HG02610 (cell line): ENCODE data around the gene ECEL1.

Experiments used
- ATAC-seq: cut with Tn5 transposase; IDR thresholded peaks from one replicate; pipeline ENCODE4 v1.9.1; 2021; ENCODE audit warnings: mild to moderate bottlenecking, moderate library complexity; ENCODE audit not compliant: unreplicated experiment

The ECEL1 gene

DNA sequence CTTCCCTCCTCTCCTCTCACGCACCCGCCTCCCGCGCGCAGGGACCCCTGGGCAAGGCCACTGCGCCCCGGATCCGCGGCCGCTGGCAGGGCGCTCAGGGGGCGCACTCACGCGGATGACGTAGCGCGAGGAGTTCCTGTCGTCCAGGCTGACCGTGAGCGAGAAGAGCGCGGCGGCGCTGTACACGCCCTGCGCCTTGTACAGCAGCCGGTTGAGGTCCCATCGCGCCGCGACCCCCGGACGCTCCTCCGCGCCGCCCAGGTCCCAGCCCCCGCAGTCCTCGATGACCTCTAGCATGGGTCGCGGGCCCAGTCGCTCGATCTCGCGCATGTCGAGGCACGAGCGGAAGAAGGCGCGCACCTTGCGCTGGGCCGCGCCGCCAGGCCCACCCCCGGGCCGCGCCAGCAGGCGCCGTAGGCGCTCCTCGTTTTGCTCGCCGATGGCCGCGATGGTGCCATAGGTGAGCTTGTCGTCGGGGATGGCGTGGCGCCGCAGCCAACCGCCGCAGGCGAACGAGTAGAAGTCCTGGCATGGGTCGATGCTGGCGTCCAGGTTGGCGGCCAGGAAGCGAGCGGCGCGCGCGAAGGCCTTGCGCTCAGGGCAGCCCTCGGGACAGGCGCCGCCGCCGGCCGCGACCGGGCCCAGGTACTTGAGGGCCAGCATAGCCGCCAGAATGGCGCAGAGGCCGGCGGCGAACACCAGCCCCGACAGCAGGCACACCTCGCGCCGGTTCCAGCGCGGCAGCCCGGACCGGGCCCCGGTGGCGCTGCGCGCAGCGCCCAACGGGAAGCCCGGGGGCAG is 1.7 kb downstream of the ECEL1 start:
- ATAC-seq, result no peak

DNA sequence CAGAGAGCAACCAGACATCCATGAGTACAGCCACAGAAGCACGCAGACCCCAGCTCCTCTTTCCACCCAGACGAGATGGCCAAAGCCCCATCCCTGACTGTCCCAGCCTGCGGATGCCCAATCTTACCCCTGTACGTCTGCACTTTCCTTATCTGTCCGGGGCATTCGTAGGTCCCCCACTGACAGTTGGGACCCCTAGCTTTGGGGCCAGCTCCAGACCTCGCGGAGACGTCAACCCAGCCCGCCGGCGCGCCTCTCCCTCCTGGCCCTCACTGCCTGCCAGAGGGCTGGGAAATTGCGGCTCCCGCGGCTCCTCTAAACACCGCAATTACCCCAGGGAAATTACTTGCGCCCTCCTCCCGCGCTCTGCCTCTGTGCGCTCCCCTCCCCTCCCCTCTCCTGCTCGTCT is 2.3 kb downstream of the ECEL1 start:
- no peak for ATAC-seq

DNA sequence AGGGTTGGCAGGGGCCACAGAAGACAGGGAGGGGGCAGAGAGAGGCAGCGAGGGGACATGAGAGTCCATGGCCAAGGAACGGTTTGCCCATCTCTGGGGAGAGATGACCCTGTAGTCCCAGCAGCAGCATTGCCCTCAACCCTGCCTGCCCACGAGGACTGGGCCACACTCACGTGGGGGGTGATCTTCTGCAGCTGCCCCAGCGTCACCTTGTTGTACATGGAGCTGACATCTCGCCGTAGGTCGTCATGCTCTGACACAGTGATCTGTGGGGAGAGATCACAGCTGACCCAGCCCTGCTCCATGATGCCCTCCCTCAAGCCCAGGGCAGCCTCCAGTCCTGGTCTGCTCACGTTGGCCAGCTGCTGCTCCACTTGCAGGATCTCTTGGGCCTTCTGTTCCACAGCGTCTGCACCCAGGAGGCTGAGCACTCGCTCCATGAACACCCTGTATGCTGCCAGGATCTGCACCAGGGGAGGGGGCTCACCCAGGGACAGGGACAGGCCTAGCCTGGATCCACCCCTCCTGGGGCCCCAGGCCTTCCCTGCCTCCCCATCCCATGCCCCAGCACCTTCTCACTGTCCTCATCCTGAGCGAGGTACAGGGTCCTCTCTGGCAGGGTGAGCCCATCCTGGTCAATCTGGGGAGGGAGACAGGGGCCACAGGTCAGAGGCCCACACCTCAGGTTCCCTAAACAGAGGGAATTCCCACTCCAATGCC is 2.8 kb downstream of the ECEL1 start:
- ATAC-seq, result no peak

DNA sequence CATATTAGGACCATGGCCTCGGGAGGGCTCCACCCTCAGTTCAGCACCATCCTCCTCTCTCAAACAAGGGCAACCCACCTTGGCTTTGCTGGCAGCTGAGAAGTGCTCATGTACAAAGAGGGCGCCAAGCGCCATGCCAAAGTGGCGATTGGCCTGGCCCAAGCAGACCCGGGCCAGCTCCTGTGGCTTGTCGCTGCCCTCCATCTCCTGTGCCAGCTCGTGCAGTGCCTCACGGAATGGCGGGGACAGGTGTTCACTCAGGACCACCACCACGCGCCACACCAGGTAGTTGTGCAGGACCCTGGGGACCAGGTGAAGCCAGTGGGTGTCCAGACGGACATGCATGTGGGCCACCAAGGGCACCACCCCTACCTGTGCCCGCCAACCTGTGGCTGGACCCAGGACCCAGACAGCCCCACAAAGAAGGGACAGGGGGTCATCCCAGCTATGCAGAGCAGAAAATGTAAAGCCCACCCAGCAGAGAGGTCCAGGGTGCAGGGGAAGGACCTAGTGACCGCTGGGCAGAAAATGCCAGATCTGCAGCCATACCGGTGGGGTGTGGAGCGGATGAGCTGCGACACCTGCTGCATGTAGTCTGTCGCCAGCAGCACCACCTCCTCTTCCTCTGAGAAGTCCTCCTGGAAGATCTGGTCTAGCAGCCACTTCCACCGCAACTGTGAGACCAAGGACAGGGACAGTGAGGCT is 3.6 kb downstream of the ECEL1 start:
- ATAC-seq, result no peak

DNA sequence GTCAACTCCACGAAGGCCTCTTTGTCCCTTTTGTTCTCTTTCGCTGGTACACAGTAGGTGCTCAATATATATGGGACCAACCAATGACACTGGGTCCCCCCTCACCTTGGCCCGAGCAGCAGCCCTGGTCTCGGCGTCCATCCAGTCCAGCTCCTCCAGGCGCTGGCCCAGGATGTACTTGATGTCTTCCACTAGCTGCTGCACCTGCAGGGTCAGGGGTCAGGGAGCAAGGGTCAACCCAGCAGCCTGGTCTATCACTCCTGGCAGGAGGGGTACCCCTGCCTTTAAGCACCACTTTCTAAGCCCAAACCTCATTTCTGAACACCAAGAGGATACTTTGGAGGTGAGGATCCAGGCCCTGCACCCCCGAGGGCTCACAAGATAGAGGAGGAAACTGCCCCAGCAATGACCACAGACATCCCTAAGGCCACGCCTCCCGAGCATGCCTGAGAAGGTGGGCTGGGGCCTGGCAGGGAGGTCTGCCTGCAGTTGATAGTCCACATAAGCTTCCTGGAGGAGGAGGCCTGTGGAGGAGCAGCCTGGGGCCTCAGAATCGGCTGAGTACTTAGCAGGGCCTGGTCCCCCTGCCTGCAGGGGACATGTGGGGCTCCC is 4.2 kb downstream of the ECEL1 start:
- ATAC-seq, result no peak

DNA sequence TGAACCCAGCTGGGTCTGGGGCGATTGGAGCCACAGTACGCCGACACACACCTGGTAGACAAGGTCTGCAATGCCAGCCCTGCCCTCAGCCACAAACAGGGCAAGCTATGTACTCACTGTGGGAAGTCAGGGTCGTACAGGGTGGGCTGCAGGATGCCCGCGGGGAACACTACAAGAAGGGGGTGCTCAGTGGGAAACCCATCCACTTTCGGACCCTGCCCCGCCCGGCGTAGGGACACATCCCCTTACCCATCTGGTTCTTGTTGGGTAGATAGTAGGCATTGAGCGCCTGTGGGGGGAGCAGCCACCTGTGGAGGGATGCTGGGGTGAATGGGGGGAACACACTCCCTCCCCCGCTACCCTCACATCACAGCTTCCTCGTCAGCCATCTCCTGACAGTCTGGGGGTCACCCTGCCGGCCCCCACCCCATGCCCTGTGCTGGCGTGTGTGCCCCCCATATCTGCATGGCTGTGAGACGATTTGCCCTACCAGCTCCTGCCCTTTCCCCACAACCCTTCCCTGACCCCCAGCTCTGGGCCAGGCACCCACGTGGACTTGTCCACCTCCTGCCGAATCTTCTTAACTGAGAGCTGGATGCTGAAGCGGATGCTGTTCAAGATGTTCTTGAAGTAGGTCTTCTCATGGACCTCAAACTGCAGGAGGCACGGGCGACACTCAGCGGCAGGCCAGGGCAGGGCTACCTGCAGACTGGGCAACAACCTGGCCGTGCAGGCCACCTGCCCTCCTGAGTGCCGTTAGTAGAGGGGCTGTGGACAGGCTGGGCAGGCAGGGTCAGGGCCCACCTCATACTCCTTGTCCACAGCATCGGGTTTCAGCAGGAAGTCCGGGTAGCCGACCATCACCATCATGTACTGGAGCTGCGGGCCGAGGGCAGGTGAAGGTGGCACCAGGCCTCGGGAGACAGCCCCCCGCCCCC is 5.1 kb downstream of the ECEL1 start:
- no peak for ATAC-seq

DNA sequence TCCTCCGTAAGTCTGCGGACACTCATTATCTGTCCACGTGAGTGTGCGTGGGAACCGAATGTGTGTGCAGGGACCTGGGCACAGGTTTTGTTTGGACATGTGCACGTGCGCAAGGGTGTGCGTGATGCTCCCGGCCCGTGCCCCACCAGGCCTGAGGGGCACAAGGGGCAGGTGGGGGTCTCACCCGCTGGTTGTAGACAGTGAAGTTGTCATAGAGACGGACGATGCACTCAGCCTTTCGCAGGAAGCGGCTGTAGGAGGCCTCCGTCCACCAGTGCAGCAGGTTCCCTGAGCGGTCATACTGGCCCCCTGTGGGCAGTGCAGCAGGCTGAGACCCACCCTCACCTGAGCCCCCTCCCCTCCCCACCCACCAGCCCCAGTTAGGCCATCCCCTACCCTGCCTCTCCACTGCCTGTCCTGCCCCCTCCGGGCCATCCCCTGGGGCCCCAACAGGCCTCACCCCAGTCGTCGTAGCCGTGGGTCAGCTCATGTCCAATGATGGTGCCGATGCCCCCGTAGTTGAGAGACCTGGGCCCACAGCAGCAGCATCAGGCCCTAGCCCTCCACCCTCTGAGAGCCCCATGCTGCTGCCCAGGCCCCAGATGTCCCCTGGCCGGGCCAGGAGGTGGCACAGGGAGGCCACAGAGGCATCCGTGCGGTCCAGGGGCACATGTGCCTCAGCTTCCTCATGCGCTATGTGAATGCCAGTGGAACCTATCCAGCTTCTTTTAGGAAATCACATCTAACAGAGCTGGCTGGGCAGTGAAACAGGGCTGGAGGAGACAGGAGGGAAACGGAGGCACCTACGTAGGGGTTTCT is 6.1 kb downstream of the ECEL1 start:
- ATAC-seq, result no peak

DNA sequence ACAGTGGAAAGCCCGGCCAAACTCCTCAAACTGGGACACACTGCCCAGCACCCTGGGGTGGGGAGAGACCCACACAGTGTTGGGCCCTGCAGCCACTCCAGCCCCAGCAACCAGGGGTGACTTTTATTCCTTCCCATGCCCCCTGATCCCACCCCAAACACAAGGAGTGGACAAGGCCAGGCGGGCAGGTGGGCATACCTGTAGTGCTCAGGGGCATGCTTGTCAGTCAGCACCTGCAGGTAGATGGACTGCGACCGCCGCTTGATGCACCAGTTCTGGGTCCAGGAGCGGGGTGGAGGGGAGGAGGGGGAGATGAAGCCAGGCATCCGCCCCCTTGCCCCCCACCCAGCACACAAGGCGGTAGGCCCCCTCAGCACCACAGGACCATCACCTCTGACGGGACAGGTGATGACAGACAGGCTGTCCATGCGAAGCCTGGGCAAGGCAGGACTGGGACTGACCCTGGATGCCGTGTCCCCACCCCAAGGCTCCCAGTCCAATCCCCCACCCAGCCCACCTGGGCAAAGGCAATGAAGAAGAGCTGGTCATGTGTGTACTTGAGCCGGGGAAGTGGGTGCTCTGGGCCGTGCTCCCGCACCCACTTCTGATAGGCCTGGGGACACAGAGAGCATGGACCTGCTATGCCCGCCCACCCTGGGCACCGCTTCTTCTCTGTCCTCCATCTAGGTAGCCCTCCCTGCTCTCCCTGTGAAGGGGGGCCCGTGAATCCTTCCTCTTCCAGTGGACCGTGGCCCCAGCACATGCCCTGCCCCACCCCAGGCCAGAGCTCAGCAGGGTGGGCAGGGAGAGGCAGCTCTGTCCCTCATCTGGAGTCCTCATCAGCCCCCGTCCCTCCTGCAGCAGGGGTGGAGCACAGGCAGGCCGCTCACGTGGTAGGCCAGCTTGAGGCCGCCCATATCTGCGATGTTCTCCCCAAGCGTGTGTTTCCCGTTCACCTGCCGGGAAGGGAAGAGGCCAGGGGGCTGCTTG is 7.1 kb downstream of the ECEL1 start:
- no peak for ATAC-seq

DNA sequence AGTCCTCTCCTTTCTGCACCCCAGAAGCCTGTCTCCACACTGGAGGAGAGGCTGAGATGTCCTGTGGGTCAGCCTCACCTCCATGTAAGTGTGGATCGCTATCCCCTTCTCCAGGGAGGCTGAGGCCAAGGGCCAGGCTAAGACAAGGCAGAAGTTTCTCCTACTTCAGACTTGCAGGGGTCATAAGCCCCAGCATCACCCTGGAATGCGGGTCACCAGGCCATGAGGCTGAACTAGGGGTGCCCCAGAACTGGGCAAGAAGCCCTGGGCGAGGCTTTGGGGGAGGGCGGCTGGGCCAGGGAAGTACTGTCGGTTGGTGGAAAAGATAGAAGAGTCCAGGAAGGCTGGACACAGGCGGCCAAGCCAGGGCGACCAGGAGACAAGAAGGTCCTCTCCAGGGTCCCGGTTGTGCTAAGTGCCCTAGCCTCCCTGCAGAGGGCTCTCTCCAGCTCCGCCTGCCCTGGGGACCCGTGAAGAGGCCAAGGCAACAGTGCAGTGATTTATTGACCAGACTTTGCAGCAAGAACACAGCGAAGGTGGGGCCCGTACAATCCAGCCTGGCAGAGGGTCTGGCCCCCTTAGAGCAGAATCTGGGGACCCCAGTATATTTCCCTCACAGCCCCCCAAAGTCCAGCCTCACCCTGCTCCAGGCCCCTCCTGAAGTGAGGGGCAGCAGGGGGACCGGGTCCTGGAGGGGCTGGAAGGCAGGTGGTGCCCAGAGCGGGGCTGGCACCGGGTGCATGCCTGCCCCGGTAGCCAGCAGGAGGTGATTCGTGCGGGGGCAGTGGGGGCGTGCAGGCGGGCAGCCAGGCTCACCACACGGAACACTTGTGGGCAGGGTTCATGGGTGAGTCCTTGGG is 8.1 kb downstream of the ECEL1 start:
- ATAC-seq, result no peak

DNA sequence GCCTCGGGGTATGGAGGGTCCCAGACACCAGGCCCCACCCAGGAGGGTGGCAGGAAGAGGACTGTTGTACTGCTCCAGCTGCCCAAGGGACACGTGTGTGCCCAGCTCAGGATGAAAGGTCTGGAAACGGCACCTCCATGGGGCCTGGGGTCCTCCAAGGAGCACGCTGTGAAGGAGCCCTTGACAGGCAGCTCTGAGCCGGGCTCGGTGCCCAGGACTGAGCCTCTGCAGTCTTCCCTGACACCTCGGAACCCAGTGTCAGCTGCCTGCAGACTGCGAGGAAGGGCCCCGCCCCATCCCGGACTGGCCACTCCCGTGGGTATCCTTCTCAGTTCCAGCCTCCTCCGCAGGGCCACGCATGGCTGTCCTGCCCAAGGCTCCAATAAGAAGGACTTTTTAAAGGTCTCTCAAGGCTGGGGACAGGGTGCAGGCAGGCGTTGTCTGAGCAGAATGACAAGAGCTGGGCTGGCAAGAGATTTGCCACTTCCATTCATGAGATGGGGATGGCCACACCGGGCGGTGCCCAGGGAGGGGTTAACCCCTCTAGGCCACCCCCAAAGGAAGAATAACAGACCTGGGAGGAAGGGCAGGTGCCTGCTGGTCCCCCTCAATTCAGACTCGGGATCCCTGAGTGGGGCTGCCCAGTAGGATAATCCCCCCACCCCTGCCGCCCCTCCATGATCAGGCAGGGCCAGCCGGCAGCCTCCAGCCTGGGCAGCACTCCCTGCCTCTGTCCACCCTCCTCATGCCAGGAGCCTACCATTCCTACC is 8.9 kb downstream of the ECEL1 start:
- ATAC-seq, result no peak

DNA sequence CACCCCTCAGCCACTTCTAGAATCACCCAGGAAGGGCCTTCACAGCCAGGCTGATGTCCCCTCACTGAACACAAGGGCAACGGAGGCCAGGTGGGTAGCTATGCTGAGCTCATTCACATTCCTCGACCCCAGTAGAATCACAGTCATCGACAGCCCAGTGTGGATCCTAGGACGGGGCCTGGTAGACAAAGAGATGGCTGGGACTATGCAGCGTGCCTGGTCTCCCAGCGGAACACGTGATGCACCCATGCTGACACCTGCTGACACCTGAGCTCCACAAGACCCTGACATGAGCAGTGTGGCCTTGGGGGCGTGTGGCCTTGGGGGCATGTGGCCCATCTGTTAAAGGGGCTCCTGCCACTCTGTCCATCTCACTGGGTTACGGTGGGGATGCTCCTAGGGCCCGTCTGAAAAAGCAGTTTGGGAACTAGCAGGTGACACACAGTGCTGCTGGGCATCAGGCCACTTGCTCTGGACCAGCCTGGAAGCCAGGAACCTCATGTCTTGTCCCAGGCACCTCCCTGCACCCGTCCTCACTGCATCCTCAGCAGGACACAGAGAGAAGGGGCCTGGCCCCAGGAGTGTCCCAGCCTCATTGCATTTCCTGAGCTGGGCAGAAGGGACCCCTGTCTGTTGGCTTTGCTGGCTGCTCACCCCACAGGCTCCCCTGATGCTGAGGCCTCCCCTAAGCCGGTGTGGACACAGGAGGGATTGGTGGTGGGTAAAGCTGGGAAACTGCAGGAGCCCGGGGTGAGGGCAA is 9.7 kb downstream of the ECEL1 start:
- no peak for ATAC-seq

DNA sequence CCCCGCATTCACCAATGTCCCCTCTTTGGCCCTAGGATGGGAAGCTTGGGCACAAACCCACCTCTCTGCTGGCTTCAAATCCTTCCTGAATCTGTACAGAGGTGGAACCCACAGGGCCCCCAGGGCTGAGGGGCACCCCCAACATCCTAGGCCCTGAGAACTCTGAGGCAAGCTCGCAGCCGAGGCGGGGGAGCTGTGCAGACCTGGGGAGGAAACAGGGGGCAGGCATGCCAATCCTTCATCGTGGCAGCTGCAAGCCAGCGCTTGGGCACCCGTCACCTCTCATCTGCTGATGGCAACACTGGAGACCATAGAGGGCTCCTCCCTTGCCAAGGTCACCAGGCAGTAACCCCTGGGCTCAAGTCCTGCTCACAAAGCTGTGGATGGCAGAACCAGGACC is 10.8 kb downstream of the ECEL1 start:
- ATAC-seq, result no peak

DNA sequence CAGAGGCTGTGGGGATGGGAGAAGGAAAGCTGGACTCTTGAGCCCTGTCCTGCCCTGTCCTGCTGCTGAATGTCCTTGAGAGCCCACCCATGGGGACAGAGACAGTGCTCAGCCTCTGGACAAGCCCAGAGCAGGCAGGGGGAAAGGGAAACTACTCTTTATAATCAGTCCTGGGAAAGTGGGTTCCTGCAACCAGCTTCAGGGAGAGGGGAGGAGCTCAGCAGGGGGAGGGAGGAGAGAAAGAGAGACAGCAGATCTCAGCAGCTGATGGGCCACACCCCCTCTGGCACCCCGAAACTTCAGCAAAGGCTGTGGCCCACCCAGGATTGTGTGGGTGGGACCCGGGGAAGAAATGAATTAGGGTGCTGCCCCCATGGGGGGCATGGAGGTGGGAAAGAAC is 11.6 kb downstream of the ECEL1 start:
- no peak for ATAC-seq

DNA sequence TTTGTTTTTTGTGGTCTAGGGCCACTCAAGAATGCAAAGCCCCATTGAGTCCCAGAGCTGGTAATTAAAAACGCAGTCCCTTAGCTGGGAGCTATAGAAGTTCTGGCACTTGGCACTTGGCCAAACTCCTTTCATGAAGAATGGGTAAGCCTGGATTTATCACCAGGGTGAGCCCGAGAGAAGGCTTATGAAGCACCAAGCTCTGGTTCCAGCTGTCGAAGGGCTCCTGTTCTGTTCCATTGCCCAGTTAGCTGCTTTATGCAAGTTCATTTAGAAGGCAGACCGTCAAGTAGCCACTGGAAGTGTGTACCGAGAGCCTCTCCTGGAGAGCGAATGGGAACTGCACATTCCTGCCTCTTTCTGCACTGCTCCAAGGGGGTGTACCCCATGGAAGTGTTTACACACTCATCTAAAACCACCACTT is 14.2 kb downstream of the ECEL1 start:
- no peak for ATAC-seq

DNA sequence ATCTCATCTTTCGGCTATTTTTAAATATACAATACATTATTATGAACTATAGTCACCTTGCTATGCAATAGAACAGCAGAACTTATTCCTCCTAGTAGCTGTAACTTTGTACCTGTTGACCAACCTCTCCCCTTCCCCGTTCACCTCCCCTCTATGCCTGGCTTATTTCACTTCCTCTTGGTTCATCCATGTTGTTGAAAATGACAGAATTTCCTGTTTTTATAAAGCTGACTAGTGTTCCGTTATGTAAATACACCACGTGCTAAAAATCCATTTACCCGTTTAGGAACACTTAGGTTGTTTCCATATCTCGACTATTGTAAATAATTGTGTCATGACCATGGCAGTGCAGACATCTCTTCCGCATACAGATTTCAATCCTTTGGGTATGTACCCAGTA is 21.4 kb downstream of the ECEL1 start:
- ATAC-seq, result no peak

DNA sequence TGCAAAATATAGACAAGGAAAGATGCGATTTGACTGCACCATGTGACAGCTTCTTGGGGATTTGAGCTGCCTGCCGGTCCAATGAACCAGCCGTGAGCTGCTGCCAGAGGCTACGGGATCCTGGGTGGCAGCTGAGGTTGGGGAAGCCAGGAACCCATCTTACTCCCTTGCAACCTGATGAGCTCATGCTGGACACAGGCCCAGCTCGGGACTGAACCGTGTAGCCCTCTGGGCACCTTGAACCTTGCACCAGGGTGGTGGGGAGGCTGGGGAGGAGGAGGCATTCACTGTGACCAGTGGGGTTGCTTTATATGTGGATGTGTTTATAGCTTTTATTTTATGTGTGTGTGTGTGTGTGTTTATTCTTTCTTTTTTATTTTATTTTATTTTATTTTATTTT is 22.6 kb downstream of the ECEL1 start:
- no peak for ATAC-seq
